H1 (cell line): Measurements from ENCODE around the gene LYZL4. TPM values are rescaled to one million over a fixed set of nuclear protein-coding genes. Genes with fewer than 3 reads are reported as not detected.

Source experiments
- CTCF ChIA-PET: fragments of 300-600 bp; sonication (Branson Sonifier 250); formaldehyde crosslinking; loops from one replicate; lab custom pipeline; 2021; ENCODE audit not compliant: partially characterized antibody; lab: Charles Lee
- POLR2A ChIA-PET: fragments of 300-600 bp; sonication (Branson Sonifier 250); formaldehyde crosslinking; loops from one replicate; lab custom pipeline; 2021; ENCODE audit warnings: inconsistent platforms; ENCODE audit not compliant: partially characterized antibody; lab: Charles Lee
- DNase-seq, 2 experiments: peaks; one replicate each; pipeline versions ENCODE4 v3.0.0 to v3.0.0-alpha.2; 2010 to 2022; ENCODE audit warnings: low spot score in 2 of 2, low read depth in 1 of 2, mixed read lengths in 1 of 2
- FAIRE-seq: peaks from 2 replicates; lab custom pipeline; 2011; peaks lifted over from hg19 to GRCh38; lab: Jason Lieb, UNC
- H2AFZ ChIP-seq: 2 replicates; pipeline ENCODE4 v1.8.1; 2012; ENCODE audit warnings: low read length, inconsistent platforms
- H2AK5ac ChIP-seq: 2 replicates; pipeline ENCODE4 v1.6.1; 2013; ENCODE audit warnings: low read depth, low read length
- H2BK120ac ChIP-seq: replicated peaks from 2 replicates; pipeline ENCODE3; 2013; ENCODE audit warnings: low read depth, low read length, inconsistent platforms
- H2BK12ac ChIP-seq: 2 replicates; pipeline ENCODE4 v1.6.1; 2013; ENCODE audit warnings: low read depth, low read length
- H2BK15ac ChIP-seq: 2 replicates; pipeline ENCODE4 v1.6.1; 2013; ENCODE audit warnings: low read length
- H2BK20ac ChIP-seq: 2 replicates; pipeline ENCODE4 v1.6.1; 2013; ENCODE audit warnings: low read length
- H2BK5ac ChIP-seq: 2 replicates; pipeline ENCODE4 v1.6.1; 2013; ENCODE audit warnings: low read depth, low read length
- H3K14ac ChIP-seq: 2 replicates; pipeline ENCODE4 v1.6.1; 2013; ENCODE audit warnings: inconsistent platforms; ENCODE audit not compliant: insufficient read length
- H3K18ac ChIP-seq: 2 replicates; pipeline ENCODE4 v1.6.1; 2013; ENCODE audit warnings: low read length; ENCODE audit errors: extremely low read depth
- H3K23ac ChIP-seq: 2 replicates; pipeline ENCODE4 v1.6.1; 2013; ENCODE audit warnings: inconsistent platforms; ENCODE audit not compliant: insufficient read length
- H3K23me2 ChIP-seq: 2 replicates; pipeline ENCODE4 v1.6.1; 2013; ENCODE audit warnings: low read depth, low read length
- H3K27ac ChIP-seq: 2 replicates; pipeline ENCODE4 v1.6.1; 2011; ENCODE audit warnings: low read depth, low read length, inconsistent platforms
- H3K27me3 ChIP-seq, 4 experiments: replicated peaks in 1 of 4; 1 replicate in 1 of 4; 2 replicates in 3 of 4; pipeline versions ENCODE4 v1.6.1 to v1.8.1; 2011 to 2013; ENCODE audit warnings: low read length in 3 of 4, mild to moderate bottlenecking in 3 of 4, inconsistent platforms in 2 of 4, mixed read lengths in 2 of 4, moderate library complexity in 1 of 4; ENCODE audit not compliant: control insufficient read depth in 3 of 4, insufficient read depth in 3 of 4; ENCODE audit errors: extremely low read depth in 1 of 4
- H3K36me3 ChIP-seq, 4 experiments: 2 replicates each; pipeline versions ENCODE4 v1.6.1 to v1.8.1; 2011 to 2013; ENCODE audit warnings: mild to moderate bottlenecking in 4 of 4, low read length in 3 of 4, moderate library complexity in 2 of 4, control low read depth in 1 of 4, inconsistent platforms in 1 of 4; ENCODE audit not compliant: insufficient read depth in 4 of 4, control insufficient read depth in 2 of 4
- H3K4ac ChIP-seq: replicated peaks from 2 replicates; pipeline ENCODE3; 2013; ENCODE audit warnings: low read length, low read depth, mixed read lengths, inconsistent platforms; ENCODE audit not compliant: insufficient read length
- H3K4me1 ChIP-seq, 4 experiments: replicated peaks in 1 of 4; 1 replicate in 1 of 4; 2 replicates in 3 of 4; pipeline versions ENCODE4 v1.6.1 to v1.8.1; 2011 to 2013; ENCODE audit warnings: low read length in 3 of 4, inconsistent platforms in 2 of 4, mixed read lengths in 1 of 4; ENCODE audit not compliant: insufficient read depth in 4 of 4, control insufficient read depth in 3 of 4
- H3K4me2 ChIP-seq, 2 experiments: 2 replicates each; pipeline versions ENCODE4 v1.6.1 to v1.8.1; 2011 to 2013; ENCODE audit warnings: low read depth in 2 of 2, low read length in 2 of 2, control low read depth in 1 of 2, inconsistent platforms in 1 of 2, mild to moderate bottlenecking in 1 of 2; ENCODE audit not compliant: insufficient read depth in 1 of 2
- H3K4me3 ChIP-seq, 4 experiments: fragments of 200-600, 300-600 bp in 1 of 4; sonication (generic), shearing (Covaris generic), sonication (Bioruptor Twin) in 1 of 4; 2 replicates each; pipeline versions ENCODE4 v1.5.1 to v1.8.1; 2011 to 2016; ENCODE audit warnings: low read length in 4 of 4, low read depth in 3 of 4, control low read depth in 2 of 4, inconsistent platforms in 2 of 4, mild to moderate bottlenecking in 2 of 4, mixed read lengths in 1 of 4, moderate library complexity in 1 of 4; ENCODE audit not compliant: insufficient read depth in 2 of 4; ENCODE audit errors: extremely low read depth in 1 of 4
- H3K56ac ChIP-seq: replicated peaks from 2 replicates; pipeline ENCODE3; 2013; ENCODE audit warnings: low read depth, mild to moderate bottlenecking, mixed read lengths, low read length, inconsistent platforms; ENCODE audit not compliant: insufficient read length
- H3K79me1 ChIP-seq: 2 replicates; pipeline ENCODE4 v1.6.1; 2013; ENCODE audit warnings: low read depth, low read length, control low read depth
- H3K79me2 ChIP-seq, 2 experiments: 2 replicates each; pipeline versions ENCODE4 v1.6.1 to v1.8.1; 2012 to 2013; ENCODE audit warnings: low read length in 2 of 2, mild to moderate bottlenecking in 2 of 2, inconsistent platforms in 1 of 2; ENCODE audit not compliant: insufficient read depth in 2 of 2, control insufficient read depth in 1 of 2
- H3K9ac ChIP-seq, 4 experiments: replicated peaks in 1 of 4; 1 replicate in 1 of 4; 2 replicates in 3 of 4; pipeline versions ENCODE4 v1.6.1 to v1.8.1; 2011 to 2013; ENCODE audit warnings: low read depth in 3 of 4, low read length in 3 of 4, control low read depth in 2 of 4, mild to moderate bottlenecking in 2 of 4, moderate library complexity in 2 of 4, inconsistent platforms in 1 of 4; ENCODE audit errors: extremely low read depth in 1 of 4
- H3K9me3 ChIP-seq, 2 experiments: 2 replicates each; pipeline versions ENCODE4 v1.6.1 to v1.8.1; 2012 to 2013; ENCODE audit warnings: mild to moderate bottlenecking in 2 of 2, moderate library complexity in 2 of 2, control low read depth in 1 of 2, inconsistent platforms in 1 of 2, low read depth in 1 of 2, low read length in 1 of 2, mixed read lengths in 1 of 2; ENCODE audit not compliant: insufficient read depth in 2 of 2
- H4K20me1 ChIP-seq, 2 experiments: replicated peaks in 1 of 2; 2 replicates each; pipeline versions ENCODE3 to v1.8.1; 2011 to 2013; ENCODE audit warnings: inconsistent platforms in 2 of 2, low read length in 2 of 2, mild to moderate bottlenecking in 1 of 2; ENCODE audit not compliant: insufficient read depth in 2 of 2, control insufficient read depth in 1 of 2
- H4K5ac ChIP-seq: 2 replicates; pipeline ENCODE4 v1.6.1; 2013; ENCODE audit warnings: low read length, low read depth, mixed read lengths, inconsistent platforms; ENCODE audit not compliant: insufficient read length
- H4K8ac ChIP-seq: 2 replicates; pipeline ENCODE4 v1.8.0; 2013; ENCODE audit warnings: mild to moderate bottlenecking, moderate library complexity, low read length, inconsistent platforms; ENCODE audit not compliant: insufficient read depth; ENCODE audit errors: extremely low read depth
- H4K91ac ChIP-seq: replicated peaks from 2 replicates; pipeline ENCODE3; 2013; ENCODE audit warnings: low read length, mixed read lengths, inconsistent platforms; ENCODE audit not compliant: insufficient read length
- BCL11A ChIP-seq, 2 experiments: IDR thresholded peaks; one replicate each; pipeline ENCODE4 v1.6.1; 2011; ENCODE audit warnings: low read depth in 2 of 2, low read length in 2 of 2, mild to moderate bottlenecking in 2 of 2
- CBX8 ChIP-seq: fragments of 300-800, 300-1000 bp; sonication (generic); IDR thresholded peaks from 2 replicates; pipeline ENCODE4 v1.7.1; 2016; ENCODE audit warnings: low read depth, low read length, borderline replicate concordance
- CREB1 ChIP-seq: IDR thresholded peaks from 2 replicates; pipeline ENCODE4 v1.6.1; 2012; ENCODE audit warnings: inconsistent platforms
- EP300 ChIP-seq, 2 experiments: IDR thresholded peaks; 1 replicate in 1 of 2; 2 replicates in 1 of 2; pipeline ENCODE4 v1.6.1; 2011 to 2012; ENCODE audit warnings: low read depth in 2 of 2, low read length in 2 of 2, mild to moderate bottlenecking in 2 of 2, borderline replicate concordance in 1 of 2, inconsistent platforms in 1 of 2, moderate library complexity in 1 of 2
- JUN ChIP-seq: IDR thresholded peaks from 2 replicates; pipeline ENCODE4 v1.6.1; 2011; ENCODE audit warnings: low read depth, mild to moderate bottlenecking, improper control_type of control experiment, low read length
- POU5F1 ChIP-seq: IDR thresholded peaks from 2 replicates; pipeline ENCODE4 v1.6.1; 2011; ENCODE audit warnings: low read depth, mild to moderate bottlenecking, low read length, moderate library complexity
- SIN3A ChIP-seq, 2 experiments: IDR thresholded peaks in 1 of 2; conservative IDR thresholded peaks in 1 of 2; 2 replicates each; pipeline ENCODE4 v1.6.1; 2011 to 2012; ENCODE audit warnings: low read length in 2 of 2, improper control_type of control experiment in 1 of 2, low read depth in 1 of 2, mild to moderate bottlenecking in 1 of 2
- SP2 ChIP-seq: IDR thresholded peaks from 2 replicates; pipeline ENCODE4 v1.6.1; 2012; ENCODE audit warnings: mild to moderate bottlenecking, low read length, inconsistent platforms
- SRF ChIP-seq: IDR thresholded peaks from 2 replicates; pipeline ENCODE4 v1.6.1; 2011; ENCODE audit warnings: mild to moderate bottlenecking, low read depth, low read length, moderate library complexity
- ZNF274 ChIP-seq: IDR thresholded peaks from 2 replicates; pipeline ENCODE4 v1.7.0; 2012; ENCODE audit warnings: low read length, borderline replicate concordance; ENCODE audit errors: extremely low read depth
- WGBS, 2 experiments: shearing (Covaris generic) in 1 of 2; methylation state at CpG; one replicate each; pipeline versions ENCODE4 v1.1.6 to v1.1.7; 2013 to 2015; ENCODE audit warnings: low lambda C conversion rate in 2 of 2, mixed read lengths in 2 of 2, inconsistent platforms in 1 of 2, low coverage in 1 of 2, missing lambda C conversion rate in 1 of 2; ENCODE audit not compliant: insufficient replicate concordance in 2 of 2, insufficient coverage in 1 of 2, insufficient read length in 1 of 2; ENCODE audit errors: extremely low coverage in 1 of 2, missing lambda C conversion rate in 1 of 2; 5-methylcytosine and 5-hydroxymethylcytosine counted together
- polyA plus RNA-seq, 7 experiments: library from polyadenylated mRNA; depleted of rRNA in 3 of 7; stranded (reverse) in 5 of 7; unstranded in 2 of 7; fragments of >200 nt in 5 of 7; fragments of 200-250 nt in 2 of 7; gene quantifications; 1 replicate in 5 of 7; 2 replicates in 1 of 7; 4 replicates in 1 of 7; pipeline versions ENCODE4 v1.2.1 to v1.2.3, GENCODE V29; 2011 to 2013; ENCODE audit warnings: missing spikeins in 2 of 7, mixed read lengths in 2 of 7
- total RNA-seq: library from RNA; stranded (reverse); fragmentation: NEBNext Ultra II Directional; extraction: Animal tissue kit (Norgen Biotek cat#: 25700); gene quantifications from 2 replicates; pipeline ENCODE4 v1.2.1, GENCODE V29; 2021

Gene LYZL4
- total and polyA plus RNA-seq, 2 of the 8 experiments (the other 6 are each of a cell fraction or from before 2014, with no cell fraction given), result not detected

DNA sequence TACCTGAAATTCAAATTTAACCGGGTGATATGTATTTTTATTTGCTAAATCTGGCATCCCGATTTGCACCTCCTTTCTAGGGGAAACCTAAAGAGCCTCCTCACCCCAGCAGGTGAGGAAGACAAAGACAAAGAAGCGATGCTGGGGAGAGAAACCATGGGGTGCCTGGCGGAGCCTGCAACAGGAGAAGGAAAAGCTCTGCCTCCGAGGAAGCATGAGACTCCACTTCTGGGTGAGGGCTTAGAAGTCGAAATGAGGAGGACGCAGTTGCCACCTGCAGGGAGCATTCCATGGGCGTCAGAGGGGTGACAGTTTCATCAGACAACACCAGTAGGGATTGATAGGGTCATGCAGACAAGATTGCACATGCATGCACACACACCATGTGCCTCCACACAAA lies 30.5 kb upstream of the LYZL4 start:
- H3K4ac ChIP-seq, result no peak overlapping the region
- no peaks in the 10 kb centered on the region for H3K36me3 ChIP-seq
- no peak overlapping the region for H3K23ac ChIP-seq
- no peaks in the 10 kb centered on the region for H3K79me1 ChIP-seq
- no peak overlapping the region for H4K91ac ChIP-seq
- peak overlapping the region; percentile 42; the same call in 1 of the 2 replicates for H3K18ac ChIP-seq
- no peaks in the 10 kb centered on the region for H3K9me3 ChIP-seq
- peak overlapping the region in 1 of 2 experiments; percentile 42; a peak in 3 of 4 replicates for H3K4me2 ChIP-seq
- H2BK5ac ChIP-seq, result no peak overlapping the region
- no peak overlapping the region for H3K56ac ChIP-seq
- no peak overlapping the region for H3K27ac ChIP-seq
- H3K4me1 ChIP-seq, result peaks cover 0 to 22% (median 12%) of the 10 kb centered on the region in 4 experiments; a peak in 6 of 7 replicates
- no peak overlapping the region for H3K14ac ChIP-seq
- POLR2A ChIA-PET, result interaction anchor here (1.4 kb wide), 1 partner anchor 56 kb away, joined by 4 read pairs; no protein-coding TSS in a partner anchor
- no peak overlapping the region for H3K9ac ChIP-seq
- CTCF ChIA-PET, result interaction anchor here (0.6 to 9.1 kb wide), 17 partner anchors 13 to 657 kb away, joined by 3 to 193 read pairs (median 4); no protein-coding TSS in a partner anchor
- H2BK12ac ChIP-seq, result 0 out of 2 replicates have a peak overlapping the region, but pooled peaks have one; percentile 10
- no peak overlapping the region for H2AK5ac ChIP-seq
- 0 out of 4 replicates have a peak, but pooled peaks cover 0 to 3% of the 10 kb centered on the region in 2 experiments for H3K79me2 ChIP-seq
- H4K5ac ChIP-seq, result no peak overlapping the region
- peak; percentile 28 for FAIRE-seq
- DNase-seq, result peak in 1 of 2 experiments; percentile 54
- H3K4me3 ChIP-seq, result no peak overlapping the region
- H4K8ac ChIP-seq, result no peak overlapping the region
- H2AFZ ChIP-seq, result no peak overlapping the region
- peak overlapping the region; percentile 28; the same call in 1 of the 2 replicates for H2BK20ac ChIP-seq
- no peak overlapping the region for H2BK15ac ChIP-seq
- H3K23me2 ChIP-seq, result no peaks in the 10 kb centered on the region
- TF ChIP-seq BCL11A (IDR thresholded peaks at IDR 0.05; ENCODE audit: low read depth in 2 of 2, low read length in 2 of 2) (no peak), SRF (no peak), ZNF274 (no peak), SP2 (no peak), JUN (no peak), SIN3A (conservative IDR thresholded peaks at IDR 0.05 in 1 of 2, IDR thresholded peaks at IDR 0.05 in 1 of 2; ENCODE audit: low read depth in 1 of 2, low read length in 2 of 2) (no peak), EP300 (IDR thresholded peaks at IDR 0.05; ENCODE audit: borderline replicate concordance in 1 of 2, low read depth in 2 of 2, low read length in 2 of 2) (no peak), CBX8 (no peak), POU5F1 (no peak), CREB1 (no peak)
- H3K27me3 ChIP-seq, result no peaks in the 10 kb centered on the region
- no peak overlapping the region for H2BK120ac ChIP-seq
- H4K20me1 ChIP-seq, result no peaks in the 10 kb centered on the region
- 39% methylated on average over 8 of the region's 8 CpGs; no CpG with 5 or more reads in 1 of the 2 experiments for WGBS, 2 experiments
